SK-MEL-5 (cell line): Measurements from ENCODE around the gene ACAA2. TPM values are rescaled to one million over a fixed set of nuclear protein-coding genes. Genes with fewer than 3 reads are reported as not detected.
A peak's percentile ranks its signal among the peaks of the same experiment; 100 is the strongest.

Experiments used
- DNase-seq: peaks from one replicate; pipeline ENCODE4 v3.0.0-alpha.2; 2016; ENCODE audit warnings: low read depth, low spot score
- in situ Hi-C: cut with HindIII; loops from 2 replicates; pipeline ENCODE4 v1.10.0; 2016; ENCODE audit warnings: low sequenced_read_pairs, high pct_unique_total_duplicates, low pct_unique_long_range_greater_than_20kb
- polyA plus RNA-seq, 2 experiments: library from polyadenylated mRNA; depleted of rRNA; stranded (reverse); fragments of >200 nt; gene quantifications; 2 replicates each; pipeline ENCODE4 v1.2.3, GENCODE V29; 2015
- total RNA-seq: library from RNA; depleted of rRNA; stranded (reverse); fragments of >200 nt; shearing (Covaris generic); gene quantifications from 2 replicates; pipeline ENCODE4 v1.2.3, GENCODE V29; 2014; rRNA removed

Gene ACAA2, protein sequence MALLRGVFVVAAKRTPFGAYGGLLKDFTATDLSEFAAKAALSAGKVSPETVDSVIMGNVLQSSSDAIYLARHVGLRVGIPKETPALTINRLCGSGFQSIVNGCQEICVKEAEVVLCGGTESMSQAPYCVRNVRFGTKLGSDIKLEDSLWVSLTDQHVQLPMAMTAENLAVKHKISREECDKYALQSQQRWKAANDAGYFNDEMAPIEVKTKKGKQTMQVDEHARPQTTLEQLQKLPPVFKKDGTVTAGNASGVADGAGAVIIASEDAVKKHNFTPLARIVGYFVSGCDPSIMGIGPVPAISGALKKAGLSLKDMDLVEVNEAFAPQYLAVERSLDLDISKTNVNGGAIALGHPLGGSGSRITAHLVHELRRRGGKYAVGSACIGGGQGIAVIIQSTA
- total RNA-seq: 56.5 and 59.0 TPM in 2 replicates
- polyA plus RNA-seq (2015; cell fraction: cytosol; rRNA removed): 31.3 and 41.0 TPM in 2 replicates
- polyA plus RNA-seq (2015; cell fraction: nucleus; rRNA removed): 17.0 and 38.8 TPM in 2 replicates

GRCh38 chr18:49813319-49814146, at the start of gene ACAA2:
ACAA2 (minus strand) TSS chr18:49813533; CDS start chr18:49813484, 49 bp downstream.
- DNase-seq: peak; percentile 67
- in situ Hi-C loops: no loop called here

DNA sequence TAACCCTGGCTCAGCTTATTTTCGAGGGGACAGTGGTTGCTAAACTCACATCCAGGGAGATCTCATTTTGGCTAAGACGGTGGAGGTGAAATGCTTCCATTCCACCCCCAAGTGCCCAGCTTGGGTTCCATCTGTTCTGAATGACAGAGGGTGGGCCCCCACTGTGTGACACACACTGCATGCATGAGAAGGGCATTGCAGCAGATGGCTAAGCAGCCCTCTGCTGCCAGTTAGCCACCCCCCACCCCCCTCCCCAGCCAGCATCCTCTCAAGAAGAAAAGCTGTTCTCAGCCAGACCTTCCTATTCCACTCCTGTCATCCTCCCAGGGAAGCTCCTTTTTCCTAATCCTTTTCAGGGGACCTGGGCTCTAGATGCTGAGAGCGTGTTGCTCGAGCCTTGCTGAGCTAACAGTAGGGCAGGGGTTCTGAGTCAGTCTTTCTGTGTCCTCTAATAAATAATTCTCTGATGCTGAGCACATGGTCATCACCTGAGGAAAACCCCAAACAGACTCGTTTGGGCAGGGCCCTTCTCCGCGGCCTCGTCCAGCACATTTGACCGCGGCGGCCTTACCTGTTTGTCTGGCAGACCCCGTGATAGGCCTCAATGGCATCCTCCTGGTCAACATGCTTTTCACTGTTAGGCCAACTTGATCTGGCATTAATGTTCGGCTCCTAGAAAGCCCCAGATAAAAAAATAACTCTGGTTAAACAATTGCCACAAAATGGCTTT, 49.5 kb upstream of the ACAA2 start:
- DNase-seq: no peak
- in situ Hi-C loops: no loop called here

- in situ Hi-C loops: no loop called here
Observed at GRCh38 chr18:49861659-49862058, 48.3 kb upstream of the ACAA2 start.

GRCh38 chr18:49859725-49860124, 46.4 kb upstream of the ACAA2 start:
- DNase-seq: no peak
- in situ Hi-C loops: no loop called here

More at GRCh38 chr18:49861659-49862058, 48.3 kb upstream of the ACAA2 start:
- DNase-seq: peak; percentile 14

- no peak for DNase-seq
- in situ Hi-C loops: no loop called here
Observed at GRCh38 chr18:49859021-49859359, 45.7 kb upstream of the ACAA2 start.

DNA sequence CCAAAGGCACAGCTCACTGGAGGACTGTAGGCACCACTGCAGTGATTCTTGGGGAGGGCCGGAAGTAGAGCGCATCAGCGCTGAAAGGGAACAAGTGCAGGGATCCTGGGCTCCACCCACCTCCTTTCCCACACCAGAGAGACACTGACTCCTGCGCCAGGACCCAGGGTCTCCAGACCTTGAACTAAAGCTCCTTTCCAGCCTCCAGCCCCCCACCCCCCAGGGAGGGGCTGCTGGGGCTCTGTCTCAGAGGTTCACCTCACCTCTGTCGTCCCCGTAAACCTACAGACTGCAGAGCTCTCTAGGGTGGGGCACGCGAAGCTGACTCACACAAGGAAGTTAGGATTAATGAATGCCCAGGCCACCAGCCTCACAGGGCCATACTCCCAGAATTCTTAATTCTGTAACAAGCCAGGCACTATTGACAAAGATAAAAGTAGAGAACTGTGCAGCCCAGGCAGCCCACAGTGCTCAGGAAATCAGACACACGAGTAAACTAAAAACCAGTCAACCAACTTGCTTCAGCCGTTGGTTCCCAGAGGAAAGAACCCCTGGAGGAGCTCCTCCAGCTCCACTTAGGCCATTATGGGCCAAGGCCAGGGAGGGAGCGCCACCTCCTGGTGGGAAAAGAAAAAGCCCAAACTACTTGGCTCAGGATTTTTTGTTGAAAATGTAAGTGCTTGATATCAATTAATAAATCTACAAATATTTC, 45.1 kb upstream of the ACAA2 start:
- in situ Hi-C loops: no loop called here
- peak; percentile 59 for DNase-seq

GRCh38 chr18:49857708-49858107, 44.4 kb upstream of the ACAA2 start:
- no peak for DNase-seq
- in situ Hi-C loops: no loop called here

GRCh38 chr18:49856496-49856895, 43.2 kb upstream of the ACAA2 start:
- no peak for DNase-seq
- in situ Hi-C loops: no loop called here

- in situ Hi-C loops: no loop called here
- DNase-seq: no peak
Observed at GRCh38 chr18:49855711-49856415, 42.5 kb upstream of the ACAA2 start.

DNA sequence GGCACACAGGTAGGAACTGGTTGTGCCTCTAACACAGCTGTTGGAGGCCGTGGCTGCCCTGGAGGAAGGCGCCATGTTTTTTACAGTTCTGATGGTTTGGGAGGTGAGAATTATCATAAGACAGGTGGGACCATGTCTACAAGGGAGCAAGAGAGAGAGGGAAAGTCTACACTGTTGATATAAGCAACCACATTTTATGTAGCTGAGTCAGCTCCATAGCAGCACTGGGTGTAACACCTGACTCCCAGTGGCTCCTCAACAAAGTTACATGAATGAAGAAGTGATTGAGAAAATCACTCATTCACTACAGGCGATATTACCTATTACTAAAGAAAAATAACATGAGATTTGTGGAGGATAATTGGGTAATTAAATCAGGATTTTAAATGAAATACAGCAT, 41.3 kb upstream of the ACAA2 start:
- in situ Hi-C loops: no loop called here
- no peak for DNase-seq

GRCh38 chr18:49853436-49853835, 40.1 kb upstream of the ACAA2 start:
- in situ Hi-C loops: no loop called here
- no peak for DNase-seq

DNA sequence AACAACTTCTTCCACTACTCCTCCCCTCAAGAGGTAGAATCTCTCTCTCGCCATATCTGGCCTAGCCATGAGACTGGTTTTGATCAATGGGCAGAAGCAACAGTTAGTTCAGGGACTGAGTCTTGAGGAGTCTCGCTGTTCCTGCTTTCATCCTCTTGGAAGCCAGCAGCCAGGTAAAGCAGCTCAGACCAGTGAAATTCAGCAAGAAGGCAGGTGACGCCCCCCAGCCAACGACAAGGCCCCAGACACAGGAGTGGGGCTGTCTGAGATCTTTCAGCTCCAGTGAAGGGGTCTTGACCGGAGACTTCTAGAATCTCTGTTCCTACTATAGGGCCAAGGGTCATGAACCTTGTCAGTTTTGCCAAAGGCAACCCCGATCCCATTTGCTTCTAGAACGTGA, 39.7 kb upstream of the ACAA2 start:
- in situ Hi-C loops: no loop called here
- DNase-seq: no peak

GRCh38 chr18:49851624-49852023, 38.3 kb upstream of the ACAA2 start:
- in situ Hi-C loops: no loop called here
- DNase-seq: no peak

DNA sequence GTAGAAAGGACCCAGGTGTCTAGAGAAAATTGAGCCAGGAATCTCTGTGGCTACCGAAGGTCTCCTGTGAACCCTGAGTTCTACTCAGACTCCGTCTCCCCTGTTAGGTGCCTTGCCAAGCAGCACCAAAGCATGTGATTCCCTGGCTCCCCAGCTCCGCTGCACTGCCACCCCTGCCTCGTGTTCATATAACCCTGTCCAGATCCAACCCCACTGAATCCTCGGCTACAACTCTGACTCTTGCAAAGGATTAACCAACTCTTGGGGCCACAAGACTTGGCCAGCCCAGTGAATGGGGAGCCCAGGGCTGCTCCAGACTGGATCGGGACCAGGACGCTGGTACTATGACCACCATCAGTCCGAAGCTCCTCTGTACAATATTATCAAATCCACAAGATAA, 37.3 kb upstream of the ACAA2 start:
- in situ Hi-C loops: no loop called here
- DNase-seq: no peak

GRCh38 chr18:49849331-49850217, 36.2 kb upstream of the ACAA2 start:
- in situ Hi-C loops: no loop called here
- peak; percentile 14 for DNase-seq

- in situ Hi-C loops: no loop called here
- no peak for DNase-seq
Observed at GRCh38 chr18:49848115-49848514, 34.8 kb upstream of the ACAA2 start.
